Psoas muscle (tissue), 8 donors: ENCODE results near the gene PIGQ. TPM values are rescaled to one million over a fixed set of nuclear protein-coding genes. Genes with fewer than 3 reads are reported as not detected.
A peak's percentile ranks its signal among the peaks of the same experiment; 100 is the strongest.

ENCODE experiments used
- ATAC-seq, 4 donors: fragments of 200-7000 bp; cut with Tn5 transposase; one replicate each; pipeline ENCODE4 v1.9.1; 2020; ENCODE audit warnings: moderate library complexity in 3 of 4, mild to moderate bottlenecking in 2 of 4
- DNase-seq, 2 donors: peaks; one replicate each; pipeline ENCODE4 v3.0.0-alpha.2; 2020
- H3K27ac ChIP-seq: fragments of 200-600 bp; one replicate; pipeline ENCODE4 v1.8.0; 2022
- H3K27me3 ChIP-seq, 3 donors: fragments of 200-600 bp in 1 of 3; one replicate each; pipeline versions ENCODE4 v1.6.1 to v1.8.0; 2013 to 2022; ENCODE audit warnings: low read length in 2 of 3, mild to moderate bottlenecking in 2 of 3, moderate library complexity in 1 of 3; ENCODE audit not compliant: insufficient read depth in 3 of 3
- H3K36me3 ChIP-seq, 2 donors: fragments of 200-600 bp in 1 of 2; one replicate each; pipeline versions ENCODE4 v1.6.1 to v1.8.0; 2013 to 2022; ENCODE audit warnings: low read depth in 1 of 2, mild to moderate bottlenecking in 1 of 2, moderate library complexity in 1 of 2; ENCODE audit not compliant: insufficient read depth in 1 of 2
- H3K4me1 ChIP-seq: fragments of 200-600 bp; one replicate; pipeline ENCODE4 v1.8.0; 2022
- H3K4me3 ChIP-seq: fragments of 200-600 bp; one replicate; pipeline ENCODE4 v1.8.0; 2022; ENCODE audit warnings: mild to moderate bottlenecking
- H3K9me3 ChIP-seq: fragments of 200-600 bp; one replicate; pipeline ENCODE4 v1.8.0; 2022
- WGBS, 3 donors: extraction: QIAGEN DNeasy Blood & Tissue Kit; methylation state at CpG; one replicate each; pipeline versions ENCODE4 v1.1.6 to v1.1.7; 2013; 5-methylcytosine and 5-hydroxymethylcytosine counted together
- intact Hi-C, 2 donors: fragments of 100-400 bp; cut with DNase I; formaldehyde crosslinking; loops; one replicate each; pipeline versions ENCODE4 v1.11.0 to v1.14.2; 2022
- polyA plus RNA-seq, 3 donors: library from polyadenylated mRNA; stranded (reverse); fragments of 200-250 nt; gene quantifications; one replicate each; pipeline ENCODE4 v1.2.3, GENCODE V29; 2013
- total RNA-seq, 4 donors: library from RNA; stranded (reverse); fragmentation: NEBNext Ultra II Directional in 2 of 4; extraction: Animal tissue kit (Norgen Biotek cat#: 25700) in 2 of 4; gene quantifications; one replicate each; pipeline versions ENCODE4 v1.2.1 to v1.2.4, GENCODE V29; 2021 to 2023
- TF ChIP-seq, protein P1 (sequence below): fragments of 200-600 bp; IDR thresholded peaks from one replicate; pipeline ENCODE4 v1.8.0; 2022; ENCODE audit warnings: antibody characterized with exemption
- donor health status: healthy with polysubstance abuse.
- donor health status: DM: no; HTN: no; CAD: no; lungs with moderate emphysema.
- donor health status: Bipolar disorder and iron deficiency.
- donor health status: healthy.
- donor health status: DM: yes; HTN: yes; CAD: no.
- donor health status: DM: no; HTN: no; CAD: no.
- donor health status: DM: no; HTN: no; CAD: no.
- donor health status: DM: yes; HTN: yes; CAD: no.

Gene PIGQ
- total and polyA plus RNA-seq, 7 donors = 18.3 to 39.9 (median 26.3) TPM

DNA sequence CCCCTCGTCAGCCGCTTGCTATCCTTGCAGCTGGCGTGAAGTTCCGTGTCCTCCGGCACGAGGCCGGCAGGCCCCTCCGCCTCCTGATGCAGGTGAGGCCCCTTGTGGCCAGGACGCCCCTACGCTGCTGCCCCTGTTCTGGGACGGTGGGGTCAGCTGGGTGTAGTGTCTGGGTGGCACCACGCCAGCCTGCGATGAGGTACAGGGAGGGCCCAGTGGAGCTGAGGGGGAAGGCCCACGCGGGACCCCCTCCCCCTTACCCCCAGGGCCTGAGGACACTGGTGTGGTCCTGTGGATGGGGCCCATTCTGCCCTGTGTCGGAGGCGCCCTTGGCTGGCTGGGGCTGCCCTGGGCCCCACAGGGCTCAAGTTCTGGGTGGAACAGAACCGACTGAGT, 12.4 kb downstream of the PIGQ start:
- H3K27ac ChIP-seq = no peak overlapping the region
- no peaks in the 10 kb centered on the region for H3K9me3 ChIP-seq
- intact Hi-C loops = loop anchor here in 1 of 2 donors (2.0 kb wide), 1 partner anchor 79 kb away; no protein-coding TSS in a partner anchor
- DNase-seq (no peak), ATAC-seq (no peak)
- H3K27me3 ChIP-seq = no peaks in the 10 kb centered on the region
- peaks cover 0 to 5% of the 10 kb centered on the region in 2 donors for H3K36me3 ChIP-seq
- TF ChIP-seq, protein P1, sequence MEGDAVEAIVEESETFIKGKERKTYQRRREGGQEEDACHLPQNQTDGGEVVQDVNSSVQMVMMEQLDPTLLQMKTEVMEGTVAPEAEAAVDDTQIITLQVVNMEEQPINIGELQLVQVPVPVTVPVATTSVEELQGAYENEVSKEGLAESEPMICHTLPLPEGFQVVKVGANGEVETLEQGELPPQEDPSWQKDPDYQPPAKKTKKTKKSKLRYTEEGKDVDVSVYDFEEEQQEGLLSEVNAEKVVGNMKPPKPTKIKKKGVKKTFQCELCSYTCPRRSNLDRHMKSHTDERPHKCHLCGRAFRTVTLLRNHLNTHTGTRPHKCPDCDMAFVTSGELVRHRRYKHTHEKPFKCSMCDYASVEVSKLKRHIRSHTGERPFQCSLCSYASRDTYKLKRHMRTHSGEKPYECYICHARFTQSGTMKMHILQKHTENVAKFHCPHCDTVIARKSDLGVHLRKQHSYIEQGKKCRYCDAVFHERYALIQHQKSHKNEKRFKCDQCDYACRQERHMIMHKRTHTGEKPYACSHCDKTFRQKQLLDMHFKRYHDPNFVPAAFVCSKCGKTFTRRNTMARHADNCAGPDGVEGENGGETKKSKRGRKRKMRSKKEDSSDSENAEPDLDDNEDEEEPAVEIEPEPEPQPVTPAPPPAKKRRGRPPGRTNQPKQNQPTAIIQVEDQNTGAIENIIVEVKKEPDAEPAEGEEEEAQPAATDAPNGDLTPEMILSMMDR = no peak
- H3K4me3 ChIP-seq = no peak overlapping the region
- 78 to 94% (median 91%) methylated on average over 17 to 18 of the region's 18 CpGs for WGBS, 3 donors
- H3K4me1 ChIP-seq = peaks cover 20% of the 10 kb centered on the region

GRCh38 chr16:582614-583331, 13.0 kb downstream of the PIGQ start:
- Histone ChIP-seq H3K4me3 (no peak overlapping the region), H3K27me3 (no peaks in the 10 kb centered on the region), H3K27ac (no peak overlapping the region), H3K36me3 (peaks cover 0 to 5% of the 10 kb centered on the region in 2 donors), H3K9me3 (no peaks in the 10 kb centered on the region), H3K4me1 (peaks cover 26% of the 10 kb centered on the region)
- ATAC-seq = peak in 3 of 4 donors; percentile 9 to 24 (median 17)
- intact Hi-C loops = loop anchor here in 1 of 2 donors (2.0 kb wide), 1 partner anchor 78 kb away; no protein-coding TSS in a partner anchor
- TF ChIP-seq, protein P1 = no peak
- 65 to 81% (median 75%) methylated on average over 20 to 21 of the region's 21 CpGs for WGBS, 3 donors
- DNase-seq = peak in 1 of 2 donors; percentile 74

- no peaks in the 10 kb centered on the region for H3K27me3 ChIP-seq
- no peaks in the 10 kb centered on the region for H3K9me3 ChIP-seq
- intact Hi-C loops = loop anchor here in 1 of 2 donors (2.0 kb wide), 1 partner anchor 77 kb away; no protein-coding TSS in a partner anchor
- H3K4me3 ChIP-seq = no peak overlapping the region
- H3K36me3 ChIP-seq = peaks cover 0 to 5% of the 10 kb centered on the region in 2 donors
- TF ChIP-seq, protein P1 = no peak
- DNase-seq (no peak), ATAC-seq (no peak)
- H3K27ac ChIP-seq = no peak overlapping the region
- H3K4me1 ChIP-seq = peaks cover 33% of the 10 kb centered on the region
- WGBS, 3 donors = 59 to 71% (median 60%) methylated on average over 15 to 16 of the region's 16 CpGs
Measured at GRCh38 chr16:583470-583814, 13.7 kb downstream of the PIGQ start.

DNA sequence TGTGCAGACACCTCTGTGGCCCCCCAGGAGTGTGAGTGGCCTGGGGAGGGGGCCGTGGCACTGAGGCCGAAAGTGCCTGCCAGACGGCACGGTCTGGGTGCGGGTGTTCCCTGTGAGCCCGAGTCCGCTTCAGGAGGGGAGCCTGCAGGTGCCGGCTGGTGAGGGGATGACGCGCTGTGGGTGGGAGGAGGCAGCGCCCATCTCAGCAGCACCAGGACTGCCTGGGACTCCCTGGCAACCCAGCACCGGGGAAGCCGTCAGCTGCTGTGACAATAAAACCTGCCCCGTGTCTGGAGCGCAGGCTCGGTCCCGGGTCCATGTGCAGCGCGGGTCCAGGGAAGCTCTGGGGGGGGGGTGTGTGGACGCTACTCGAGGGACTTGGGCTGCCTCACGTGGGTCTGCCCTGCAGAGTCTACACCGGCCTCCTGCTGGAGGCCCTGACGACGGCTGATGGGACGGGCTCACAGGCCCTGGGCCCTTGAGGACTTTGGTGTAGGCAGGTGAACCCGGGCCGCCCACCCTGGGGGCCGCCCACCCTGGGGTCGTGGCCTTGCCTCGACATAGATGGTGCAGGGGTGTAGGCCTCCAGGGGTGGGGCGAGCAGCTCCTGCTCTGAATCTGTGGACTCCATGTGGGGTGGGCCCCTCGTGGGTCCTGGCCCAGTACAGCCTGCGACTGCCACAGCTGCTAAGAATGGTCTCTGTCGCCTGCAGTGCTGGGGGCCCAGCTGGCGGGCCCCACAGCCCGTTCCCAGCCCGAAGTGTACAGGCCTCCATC, 14.2 kb downstream of the PIGQ start:
- 50 to 65% (median 58%) methylated on average over 34 to 38 of the region's 38 CpGs for WGBS, 3 donors
- TF ChIP-seq, protein P1 = no peak
- Histone ChIP-seq H3K4me1 (peaks cover 33% of the 10 kb centered on the region), H3K9me3 (no peaks in the 10 kb centered on the region), H3K27ac (no peak overlapping the region), H3K4me3 (no peak overlapping the region), H3K27me3 (no peaks in the 10 kb centered on the region), H3K36me3 (peaks cover 0 to 5% of the 10 kb centered on the region in 2 donors)
- no peak for DNase-seq
- intact Hi-C loops = loop anchor here in 1 of 2 donors (2.0 kb wide), 1 partner anchor 77 kb away; no protein-coding TSS in a partner anchor
- no peak for ATAC-seq
